ENCODE results near the gene KRT77.

GRCh38 chr12:52687497-52688385, 15.6 kb downstream of the KRT77 start:
- TF ChIP-seq LEF1 (IDR thresholded peaks at IDR 0.05; ENCODE audit: borderline replicate concordance) = no peak
- no peak for TF ChIP-seq FOXM1 (IDR thresholded peaks at IDR 0.05; ENCODE audit: borderline replicate concordance)
- TF ChIP-seq FOXA1 (IDR thresholded peaks at IDR 0.05) = no peak
- TF ChIP-seq SP1 (IDR thresholded peaks at IDR 0.05) = no peak
- no peak for TF ChIP-seq TARDBP (IDR thresholded peaks at IDR 0.05)
